A549 (cell line): ENCODE data around the gene RBFOX1. TPM values are rescaled to one million over a fixed set of nuclear protein-coding genes. Genes with fewer than 3 reads are reported as not detected.

Experiments used
- ATAC-seq, 2 experiments: fragments of 200-7000 bp in 1 of 2; fragments of >200 bp in 1 of 2; cut with Nextera tagmentation in 1 of 2; cut with Tn5 transposase in 1 of 2; 3 replicates each; pipeline versions ENCODE4 v1.8.0 to v1.9.1; 2018 to 2020; ENCODE audit warnings: mild to moderate bottlenecking in 1 of 2, moderate library complexity in 1 of 2
- CTCF ChIA-PET: fragments of 300-600 bp; sonication (Branson Sonifier 250); formaldehyde crosslinking; extraction: SDS; loops from one replicate; lab custom pipeline; 2021; ENCODE audit warnings: antibody characterized with exemption, inconsistent platforms; lab: Yijun Ruan, JAX
- POLR2A ChIA-PET: fragments of 350-600 bp; formaldehyde crosslinking; extraction: SDS; loops from one replicate; lab custom pipeline; 2021; ENCODE audit warnings: antibody characterized with exemption, inconsistent platforms; lab: Yijun Ruan, JAX
- DNase-seq, 2 experiments: peaks; one replicate each; pipeline versions ENCODE4 v3.0.0 to v3.0.0-alpha.2; 2011 to 2016; ENCODE audit warnings: low read depth in 1 of 2, low spot score in 1 of 2
- FAIRE-seq: peaks from 2 replicates; lab custom pipeline; 2011; peaks lifted over from hg19 to GRCh38; lab: Jason Lieb, UNC
- H3K27ac ChIP-seq, 2 experiments: fragments of >200 bp; sonication (Bioruptor Twin); formaldehyde crosslinking; 3 replicates each; pipeline ENCODE4 v1.5.1; 2016 to 2017
- H3K4me1 ChIP-seq: fragments of >200 bp; sonication (Bioruptor Twin); formaldehyde crosslinking; 3 replicates; pipeline ENCODE4 v1.6.1; 2016
- H3K4me2 ChIP-seq: fragments of >200 bp; sonication (Bioruptor Twin); formaldehyde crosslinking; 3 replicates; pipeline ENCODE4 v1.6.1; 2016
- H3K4me3 ChIP-seq: fragments of >200 bp; sonication (Bioruptor Twin); formaldehyde crosslinking; 3 replicates; pipeline ENCODE4 v1.5.1; 2016
- H3K9me3 ChIP-seq: fragments of >200 bp; sonication (Bioruptor Twin); formaldehyde crosslinking; 3 replicates; pipeline ENCODE4 v1.6.1; 2016
- CEBPB ChIP-seq, 2 experiments: fragments of >200 bp in 1 of 2; sonication (Bioruptor Twin) in 1 of 2; formaldehyde crosslinking in 1 of 2; IDR thresholded peaks; 2 replicates each; pipeline ENCODE4 v1.6.1; 2012 to 2016
- CTCF ChIP-seq: fragments of >200 bp; sonication (Bioruptor Twin); formaldehyde crosslinking; IDR thresholded peaks from 3 replicates; pipeline ENCODE4 v1.5.1; 2016
- FOSL2 ChIP-seq, 2 experiments: fragments of 450-650 bp in 1 of 2; fragments of >200 bp in 1 of 2; sonication (Bioruptor Twin) in 1 of 2; formaldehyde crosslinking; IDR thresholded peaks; 2 replicates each; pipeline versions ENCODE4 v1.5.0 to v1.6.1; 2016 to 2020; ENCODE audit warnings: mild to moderate bottlenecking in 1 of 2, moderate library complexity in 1 of 2
- FOXS1 ChIP-seq: fragments of 250-450 bp; sonication (Bioruptor Pico); IDR thresholded peaks from 2 replicates; pipeline ENCODE4 v1.5.0; 2020; ENCODE audit warnings: mild to moderate bottlenecking, moderate library complexity
- HDAC2 ChIP-seq: fragments of 200-600 bp; sonication (generic); IDR thresholded peaks from 2 replicates; pipeline ENCODE4 v1.6.1; 2016
- KDM1A ChIP-seq: fragments of 200-600 bp; sonication (generic); IDR thresholded peaks from 2 replicates; pipeline ENCODE4 v1.6.1; 2016; ENCODE audit warnings: low read depth, mild to moderate bottlenecking
- NFE2L2 ChIP-seq: fragments of 150-350 bp; conservative IDR thresholded peaks from 2 replicates; pipeline ENCODE4 v1.6.1; 2014; ENCODE audit warnings: low read length
- NPAS2 ChIP-seq: fragments of 250-450 bp; sonication (Bioruptor Pico); IDR thresholded peaks from 2 replicates; pipeline ENCODE4 v1.8.0; 2022; ENCODE audit warnings: mild to moderate bottlenecking, moderate library complexity, borderline replicate concordance
- PHF8 ChIP-seq: fragments of 200-600 bp; sonication (generic); IDR thresholded peaks from 2 replicates; pipeline ENCODE4 v1.6.1; 2016; ENCODE audit warnings: low read depth, mild to moderate bottlenecking, antibody characterized with exemption, moderate library complexity, borderline replicate concordance
- RAD21 ChIP-seq, 2 experiments: fragments of >200 bp in 1 of 2; sonication (Bioruptor Twin) in 1 of 2; formaldehyde crosslinking in 1 of 2; IDR thresholded peaks in 1 of 2; conservative IDR thresholded peaks in 1 of 2; 2 replicates in 1 of 2; 3 replicates in 1 of 2; pipeline ENCODE4 v1.6.1; 2012 to 2018; ENCODE audit warnings: inconsistent platforms in 1 of 2
- RARB ChIP-seq: fragments of 250-450 bp; sonication (Bioruptor Pico); IDR thresholded peaks from 2 replicates; pipeline ENCODE4 v1.8.0; 2021; ENCODE audit warnings: mild to moderate bottlenecking, moderate library complexity
- SREBF2 ChIP-seq: fragments of 450-650 bp; IDR thresholded peaks from 2 replicates; pipeline ENCODE4 v1.6.1; 2014; ENCODE audit warnings: mild to moderate bottlenecking, moderate library complexity
- ZNF302 ChIP-seq: fragments of 250-450 bp; sonication (Bioruptor Pico); IDR thresholded peaks from 2 replicates; pipeline ENCODE4 v1.9.0; 2021; ENCODE audit warnings: inconsistent platforms, mild to moderate bottlenecking, moderate library complexity
- ZSCAN20 ChIP-seq: fragments of 250-450 bp; sonication (Bioruptor Pico); IDR thresholded peaks from 2 replicates; pipeline ENCODE4 v1.8.0; 2022; ENCODE audit warnings: mild to moderate bottlenecking, moderate library complexity
- WGBS: methylation state at CpG from one replicate; pipeline ENCODE4 v1.1.6; 2017; ENCODE audit errors: missing lambda C conversion rate; 5-methylcytosine and 5-hydroxymethylcytosine counted together
- polyA plus RNA-seq, 4 experiments: library from polyadenylated mRNA; depleted of rRNA in 3 of 4; stranded (reverse); fragments of >200 nt; fragmentation: RNase III in 1 of 4; extraction: RNeasy Plus Mini Kit Qiagen cat#74134 plus additional on column Dnase treatment in 1 of 4; gene quantifications; 2 replicates in 3 of 4; 3 replicates in 1 of 4; pipeline ENCODE4 v1.2.3, GENCODE V29; 2011 to 2017
- TF ChIP-seq, protein P1 (sequence below): fragments of 250-450 bp; sonication (Bioruptor Pico); IDR thresholded peaks from 2 replicates; pipeline ENCODE4 v1.5.0; 2020; ENCODE audit warnings: low read depth, mild to moderate bottlenecking, moderate library complexity
- TF ChIP-seq, protein P2 (sequence below): fragments of 200-600 bp; sonication (generic); IDR thresholded peaks from 2 replicates; pipeline ENCODE4 v1.6.1; 2016; ENCODE audit warnings: antibody characterized with exemption, mild to moderate bottlenecking, moderate library complexity

Gene RBFOX1
- polyA plus RNA-seq, 2 of the 4 experiments (the other 2 are of a cell fraction), result not detected

GRCh38 chr16:7313170-7313569 is 19.5 kb upstream of the RBFOX1 start:
- Histone ChIP-seq H3K9me3 (no peaks in the 10 kb centered on the region), H3K4me3 (no peak overlapping the region), H3K4me2 (no peak overlapping the region), H3K27ac (no peak overlapping the region)
- POLR2A ChIA-PET, result no interaction called here
- DNase-seq (peak in 1 of 2 experiments; percentile 10), ATAC-seq (no peak)
- CTCF ChIA-PET, result interaction anchor here (0.7 kb wide), 1 partner anchor 14 kb away, joined by 3 read pairs; no protein-coding TSS in a partner anchor
- WGBS, result 3% methylated on average over 5 of the region's 5 CpGs
- TF ChIP-seq, protein P1, sequence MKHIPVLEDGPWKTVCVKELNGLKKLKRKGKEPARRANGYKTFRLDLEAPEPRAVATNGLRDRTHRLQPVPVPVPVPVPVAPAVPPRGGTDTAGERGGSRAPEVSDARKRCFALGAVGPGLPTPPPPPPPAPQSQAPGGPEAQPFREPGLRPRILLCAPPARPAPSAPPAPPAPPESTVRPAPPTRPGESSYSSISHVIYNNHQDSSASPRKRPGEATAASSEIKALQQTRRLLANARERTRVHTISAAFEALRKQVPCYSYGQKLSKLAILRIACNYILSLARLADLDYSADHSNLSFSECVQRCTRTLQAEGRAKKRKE (CRISPR knock-in tag), result no peak
- TF ChIP-seq CTCF, result peak; percentile 15
- TF ChIP-seq, all 56 proteins: peak for 1
- FAIRE-seq, result no peak
- H3K4me1 ChIP-seq, result no peaks in the 10 kb centered on the region

DNA sequence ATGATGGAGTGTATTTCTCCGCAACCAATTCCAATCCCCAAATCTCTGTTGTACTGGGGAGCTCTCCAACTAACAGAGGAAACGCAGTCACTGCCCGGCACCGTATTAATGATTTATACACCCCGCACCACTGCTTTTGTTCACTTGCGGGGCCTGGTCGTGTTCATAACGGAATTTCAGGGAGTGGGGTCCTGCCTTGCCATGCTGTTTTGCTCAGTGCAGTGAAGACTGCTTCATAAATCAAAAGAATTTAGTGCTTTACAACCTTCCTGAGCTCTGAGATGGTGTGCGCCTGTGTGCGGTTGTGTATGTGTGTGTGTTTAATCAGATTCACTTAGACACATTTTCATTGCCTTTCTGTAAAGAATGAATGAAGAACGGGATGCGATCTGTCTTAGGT is 18.5 kb upstream of the RBFOX1 start:
- ATAC-seq (no peak), DNase-seq (no peak), FAIRE-seq (no peak)
- 47% methylated on average over 12 of the region's 12 CpGs for WGBS
- H3K4me1 ChIP-seq, result no peaks in the 10 kb centered on the region
- ChIA-PET POLR2A (no interaction called here), CTCF (interaction anchor here (0.6 kb wide), 1 partner anchor 188 kb away, joined by 3 read pairs; no protein-coding TSS in a partner anchor)
- no peak overlapping the region for H3K4me2 ChIP-seq
- no peak overlapping the region for H3K27ac ChIP-seq
- no peak overlapping the region for H3K4me3 ChIP-seq
- H3K9me3 ChIP-seq, result no peaks in the 10 kb centered on the region
- no peak for TF ChIP-seq RARB (CRISPR knock-in tag)
- TF ChIP-seq FOSL2 (IDR thresholded peaks at IDR 0.05), result no peak
- no peak for TF ChIP-seq FOSL2 (CRISPR knock-in tag; IDR thresholded peaks at IDR 0.05)
- TF ChIP-seq, protein P2, sequence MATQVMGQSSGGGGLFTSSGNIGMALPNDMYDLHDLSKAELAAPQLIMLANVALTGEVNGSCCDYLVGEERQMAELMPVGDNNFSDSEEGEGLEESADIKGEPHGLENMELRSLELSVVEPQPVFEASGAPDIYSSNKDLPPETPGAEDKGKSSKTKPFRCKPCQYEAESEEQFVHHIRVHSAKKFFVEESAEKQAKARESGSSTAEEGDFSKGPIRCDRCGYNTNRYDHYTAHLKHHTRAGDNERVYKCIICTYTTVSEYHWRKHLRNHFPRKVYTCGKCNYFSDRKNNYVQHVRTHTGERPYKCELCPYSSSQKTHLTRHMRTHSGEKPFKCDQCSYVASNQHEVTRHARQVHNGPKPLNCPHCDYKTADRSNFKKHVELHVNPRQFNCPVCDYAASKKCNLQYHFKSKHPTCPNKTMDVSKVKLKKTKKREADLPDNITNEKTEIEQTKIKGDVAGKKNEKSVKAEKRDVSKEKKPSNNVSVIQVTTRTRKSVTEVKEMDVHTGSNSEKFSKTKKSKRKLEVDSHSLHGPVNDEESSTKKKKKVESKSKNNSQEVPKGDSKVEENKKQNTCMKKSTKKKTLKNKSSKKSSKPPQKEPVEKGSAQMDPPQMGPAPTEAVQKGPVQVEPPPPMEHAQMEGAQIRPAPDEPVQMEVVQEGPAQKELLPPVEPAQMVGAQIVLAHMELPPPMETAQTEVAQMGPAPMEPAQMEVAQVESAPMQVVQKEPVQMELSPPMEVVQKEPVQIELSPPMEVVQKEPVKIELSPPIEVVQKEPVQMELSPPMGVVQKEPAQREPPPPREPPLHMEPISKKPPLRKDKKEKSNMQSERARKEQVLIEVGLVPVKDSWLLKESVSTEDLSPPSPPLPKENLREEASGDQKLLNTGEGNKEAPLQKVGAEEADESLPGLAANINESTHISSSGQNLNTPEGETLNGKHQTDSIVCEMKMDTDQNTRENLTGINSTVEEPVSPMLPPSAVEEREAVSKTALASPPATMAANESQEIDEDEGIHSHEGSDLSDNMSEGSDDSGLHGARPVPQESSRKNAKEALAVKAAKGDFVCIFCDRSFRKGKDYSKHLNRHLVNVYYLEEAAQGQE, result no peak
- no peak for TF ChIP-seq CEBPB (IDR thresholded peaks at IDR 0.05)
- no peak for TF ChIP-seq CTCF
- TF ChIP-seq KDM1A, result no peak
- no peak for TF ChIP-seq ZNF302 (CRISPR knock-in tag)
- no peak for TF ChIP-seq FOXS1 (CRISPR knock-in tag)
- TF ChIP-seq HDAC2, result no peak
- no peak for TF ChIP-seq PHF8
- no peak for TF ChIP-seq NFE2L2
- TF ChIP-seq SREBF2, result no peak
- no peak for TF ChIP-seq RAD21 (conservative IDR thresholded peaks at IDR 0.05 in 1 of 2, IDR thresholded peaks at IDR 0.05 in 1 of 2)
- TF ChIP-seq, protein P1 (CRISPR knock-in tag), result no peak
- no peak for TF ChIP-seq NPAS2
- TF ChIP-seq ZSCAN20 (CRISPR knock-in tag), result no peak
